ENCODE data around the gene TMSB10.
A peak's percentile ranks its signal among the peaks of the same experiment; 100 is the strongest.

TMSB10 gene

DNA sequence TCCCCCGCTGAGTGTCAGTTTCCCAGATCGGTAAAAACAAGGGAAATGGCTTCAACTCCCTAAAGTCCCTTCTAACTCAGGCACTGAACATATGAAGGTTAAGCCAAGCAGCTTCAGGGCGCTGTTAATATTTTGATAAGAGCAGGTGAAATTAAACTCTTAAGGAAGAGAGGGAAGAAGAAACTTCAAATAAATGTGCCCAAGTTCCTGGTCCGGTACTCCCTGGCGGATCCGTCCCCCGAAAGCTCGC lies 25.1 kb upstream of the TMSB10 start:
- DNase-seq (ENCODE audit: low read depth, low spot score): no peak

DNA sequence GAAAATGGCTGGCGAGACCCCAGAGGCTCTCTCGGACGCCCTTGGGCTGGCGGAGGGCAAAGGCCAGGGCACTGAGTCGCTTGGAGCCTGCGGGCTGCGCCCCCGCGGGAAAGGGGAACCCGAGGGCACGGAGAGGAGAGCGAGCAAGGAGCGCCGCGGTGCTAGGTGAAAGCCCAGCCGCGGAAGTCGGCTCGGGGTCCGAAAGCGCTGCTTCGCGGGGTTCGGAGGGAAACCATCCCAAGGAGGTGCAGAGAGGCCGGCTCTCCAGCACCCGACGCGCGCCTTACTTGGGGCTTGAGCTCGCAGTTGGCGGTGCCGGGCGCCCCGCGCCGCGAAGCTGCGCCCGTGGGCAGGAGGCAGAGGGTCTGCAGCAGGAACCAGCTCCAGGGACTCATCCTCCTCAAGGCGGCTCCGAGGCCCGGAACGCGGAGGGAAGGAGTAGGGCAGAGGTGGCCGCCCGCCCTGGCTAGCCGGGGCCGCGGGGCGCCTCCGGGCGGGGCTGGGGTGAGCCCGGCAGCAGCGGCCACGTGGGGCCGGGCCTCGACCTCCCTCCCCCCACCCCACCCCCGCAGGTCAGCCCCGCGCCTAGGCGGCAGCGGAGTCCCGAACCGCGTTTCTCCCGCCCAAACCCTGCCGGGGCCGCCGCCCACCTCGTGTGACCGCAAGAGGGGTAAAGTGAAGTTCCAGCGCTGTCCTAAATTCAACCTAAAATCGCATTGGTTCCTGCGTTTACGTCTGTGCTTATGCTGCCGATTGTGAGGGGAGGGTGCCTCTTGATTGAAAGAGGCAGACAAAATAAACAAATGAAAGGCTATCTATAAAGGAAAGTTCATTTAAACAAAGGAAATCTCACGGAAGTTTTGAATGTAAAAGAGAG lies 24.6 kb upstream of the TMSB10 start, which contains the start of gene TRABD2A:
Gene TRABD2A, minus strand, starts transcription at position 440 of the 877 bp plus-strand sequence. Its CDS starts 45 bp downstream, at position 395.
- peak; percentile 39 for DNase-seq (ENCODE audit: low read depth, low spot score)

DNA sequence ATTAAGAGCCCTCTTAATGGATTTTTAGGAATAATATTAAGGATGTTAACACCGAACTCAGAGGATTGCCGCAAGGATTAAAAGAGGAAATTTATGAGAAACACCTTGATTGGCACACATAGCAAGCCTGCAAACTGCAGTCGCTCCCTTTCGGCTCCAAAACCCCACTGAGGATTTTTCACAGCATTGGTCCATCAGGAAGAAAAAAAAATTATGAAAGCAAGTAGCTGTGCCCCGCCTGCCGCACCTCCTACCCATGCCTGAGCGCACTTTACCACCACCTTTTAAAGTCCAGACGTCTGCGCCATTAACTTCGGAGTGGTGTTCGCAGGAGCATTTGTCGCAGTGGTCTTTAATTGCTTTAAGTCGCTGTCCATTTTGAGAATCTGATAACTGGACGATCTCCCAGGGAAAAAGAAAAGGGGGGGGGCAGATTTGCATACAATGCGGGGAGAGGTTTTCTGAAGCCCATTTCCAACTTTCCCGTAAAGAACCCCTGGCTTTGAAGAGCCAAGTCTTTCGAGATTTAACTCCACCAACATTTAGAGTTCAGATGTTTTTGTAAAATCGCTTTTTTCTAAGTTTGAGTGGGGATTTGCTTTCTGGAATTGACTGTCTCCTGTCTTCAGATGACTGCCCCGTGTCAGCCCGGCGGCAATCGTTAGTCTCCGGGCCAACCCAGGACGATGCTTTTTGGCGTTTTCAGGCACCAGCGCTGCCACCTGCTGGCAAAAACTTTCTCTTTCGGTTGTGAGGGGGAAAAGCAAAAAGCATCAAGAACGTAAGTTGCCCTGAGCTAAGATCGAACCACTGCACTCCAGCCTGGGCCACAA lies 23.7 kb upstream of the TMSB10 start:
- DNase-seq (ENCODE audit: low read depth, low spot score): peak; percentile 91

DNA sequence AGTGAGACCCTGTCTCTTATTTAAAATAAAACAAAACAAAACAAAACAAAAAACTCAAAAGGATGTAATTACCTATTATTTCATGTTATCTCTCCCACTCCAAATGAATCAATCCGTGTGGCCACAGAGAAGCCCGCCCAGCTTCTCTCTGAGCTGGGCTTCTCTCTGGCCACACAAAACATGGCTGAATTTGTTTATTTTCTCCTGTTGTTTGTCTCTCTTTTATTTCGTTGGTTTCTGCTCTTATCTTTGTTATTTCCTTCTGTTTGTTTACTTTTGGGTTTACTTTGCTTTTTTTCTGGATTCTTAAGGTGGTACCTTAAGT lies 23.1 kb upstream of the TMSB10 start:
- DNase-seq (ENCODE audit: low read depth, low spot score): no peak

DNA sequence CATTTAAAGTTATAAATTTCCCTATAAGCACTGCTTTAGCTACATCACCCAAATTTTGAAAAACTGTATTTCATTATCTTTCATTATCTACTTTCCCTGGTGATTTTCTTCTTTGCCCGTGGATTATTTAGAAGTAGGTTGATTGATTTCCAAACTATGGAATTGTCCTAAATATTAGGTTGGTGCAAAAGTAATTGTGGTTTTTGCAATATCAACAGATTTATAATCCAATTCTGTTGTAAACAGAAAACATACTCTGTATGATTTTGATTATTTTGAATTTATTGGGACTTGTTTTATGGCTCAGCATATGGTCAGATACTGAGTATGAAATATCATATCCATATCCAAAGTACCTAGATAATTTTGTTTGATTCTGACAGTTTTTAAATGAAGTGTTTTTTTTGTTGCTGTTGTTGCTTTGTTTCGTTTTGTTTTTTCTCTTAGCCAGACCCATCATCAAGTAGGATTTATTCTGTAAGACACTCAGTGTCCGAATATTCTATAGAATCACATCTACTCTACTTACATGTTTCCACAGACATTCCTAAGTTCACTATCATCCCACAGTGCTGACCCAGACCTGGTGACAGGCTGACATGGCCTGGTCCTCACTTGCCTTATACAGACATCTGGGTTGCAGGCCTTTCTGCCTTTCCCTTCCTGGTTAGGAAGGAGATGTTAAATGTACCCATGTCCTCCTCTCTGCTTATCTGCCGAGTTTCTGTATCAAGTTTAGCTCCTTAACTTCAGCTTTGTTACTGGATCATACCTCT lies 22.5 kb upstream of the TMSB10 start:
- no peak for DNase-seq (ENCODE audit: low read depth, low spot score)

DNA sequence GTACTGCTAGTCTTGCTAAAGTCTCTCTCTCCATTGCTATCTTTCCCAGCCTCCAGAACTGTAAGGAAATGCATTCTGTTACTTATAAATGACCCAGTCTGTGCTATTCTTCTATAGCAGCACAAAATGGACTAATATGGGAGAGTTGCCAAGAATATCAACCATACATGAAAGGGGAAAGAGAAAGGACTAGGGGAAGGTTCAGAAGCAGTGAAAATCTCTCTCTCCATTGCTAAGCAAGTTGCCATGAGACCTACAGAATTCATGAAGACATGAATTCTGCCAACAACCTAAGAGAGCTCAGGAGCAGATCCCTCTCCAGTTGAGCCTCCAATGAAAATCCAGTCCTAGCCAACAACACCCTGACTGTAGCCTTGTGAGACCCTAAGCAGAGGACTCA lies 21.0 kb upstream of the TMSB10 start:
- no peak for DNase-seq (ENCODE audit: low read depth, low spot score)

DNA sequence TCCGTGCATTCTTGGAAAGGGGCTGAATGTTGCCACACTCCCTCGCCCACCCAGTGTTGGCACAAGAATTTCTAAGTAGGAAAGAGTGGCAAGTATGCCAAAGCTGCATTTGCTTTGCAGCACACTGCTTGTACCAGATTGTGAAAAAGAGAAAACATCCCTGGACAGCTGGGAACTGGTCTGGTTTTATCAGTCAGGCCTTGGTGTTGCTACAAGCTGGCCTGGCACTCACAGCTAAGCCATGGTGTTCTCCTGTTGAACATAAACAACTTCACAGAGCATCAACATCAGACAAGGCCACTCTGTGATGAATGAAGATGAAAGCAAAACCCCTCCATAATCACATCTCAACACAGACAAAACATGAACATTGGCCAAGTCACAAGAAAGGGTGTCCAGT lies 20.3 kb upstream of the TMSB10 start:
- no peak for DNase-seq (ENCODE audit: low read depth, low spot score)

DNA sequence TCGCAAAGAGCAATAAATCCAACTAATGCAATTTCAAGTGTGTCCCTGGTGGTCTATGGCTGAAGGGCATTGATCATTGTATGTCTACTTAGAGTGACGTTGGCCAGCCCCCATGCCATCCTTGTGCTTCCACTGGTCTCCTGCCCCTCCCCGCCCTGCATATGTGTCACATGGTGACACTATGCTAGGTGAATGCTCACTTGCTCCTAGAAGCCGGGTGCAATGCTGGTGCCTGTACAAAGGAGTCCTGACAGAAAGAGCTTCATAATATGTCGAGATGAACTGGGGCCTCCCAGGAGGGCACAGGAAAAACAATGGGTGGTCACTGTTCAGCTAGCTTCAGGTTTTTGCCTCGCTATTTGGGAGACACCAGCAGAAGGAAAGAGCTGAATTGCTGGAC lies 18.7 kb upstream of the TMSB10 start:
- DNase-seq (ENCODE audit: low read depth, low spot score): no peak

DNA sequence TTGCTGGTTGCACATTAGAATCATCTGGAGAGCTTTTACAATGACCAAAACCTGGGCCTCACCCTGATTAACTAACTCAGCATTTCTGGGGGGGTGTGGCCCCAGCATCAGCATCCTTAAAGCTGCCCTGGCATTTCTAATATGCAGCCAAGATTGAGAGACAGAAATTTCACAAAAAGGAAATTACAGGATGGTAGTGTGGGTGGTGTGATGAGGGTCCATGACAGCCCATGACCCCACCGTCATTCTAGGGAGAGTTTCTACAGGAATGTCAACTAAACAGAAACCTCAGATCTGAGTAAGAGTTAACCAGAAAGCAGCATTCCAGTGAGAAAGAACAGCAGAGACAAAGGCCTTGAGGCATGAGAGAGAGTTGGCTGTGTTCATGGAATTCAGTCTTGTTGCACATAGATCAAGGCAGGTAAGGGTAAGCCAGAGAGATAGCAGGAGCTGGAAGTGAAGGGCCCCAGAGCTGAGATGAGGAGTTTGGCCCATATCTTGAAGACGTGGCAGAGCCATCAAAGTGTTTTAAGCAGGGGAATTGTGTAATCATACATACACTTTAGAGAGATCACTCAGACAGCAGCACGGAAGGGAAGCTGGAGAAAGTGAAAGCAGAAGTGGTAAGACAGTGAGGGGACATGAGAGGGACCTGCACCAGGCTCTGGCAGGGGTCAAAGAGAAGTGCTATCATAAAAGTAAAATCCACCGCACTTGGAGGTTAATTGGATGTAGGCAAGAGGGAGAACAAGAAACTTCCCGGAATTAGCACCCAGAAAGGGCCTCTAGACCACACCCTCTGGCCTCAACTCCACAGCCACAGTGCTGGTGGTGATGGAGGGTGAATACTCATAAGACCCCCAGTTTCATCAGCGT lies 16.8 kb upstream of the TMSB10 start:
- peak; percentile 77 for DNase-seq (ENCODE audit: low read depth, low spot score)

DNA sequence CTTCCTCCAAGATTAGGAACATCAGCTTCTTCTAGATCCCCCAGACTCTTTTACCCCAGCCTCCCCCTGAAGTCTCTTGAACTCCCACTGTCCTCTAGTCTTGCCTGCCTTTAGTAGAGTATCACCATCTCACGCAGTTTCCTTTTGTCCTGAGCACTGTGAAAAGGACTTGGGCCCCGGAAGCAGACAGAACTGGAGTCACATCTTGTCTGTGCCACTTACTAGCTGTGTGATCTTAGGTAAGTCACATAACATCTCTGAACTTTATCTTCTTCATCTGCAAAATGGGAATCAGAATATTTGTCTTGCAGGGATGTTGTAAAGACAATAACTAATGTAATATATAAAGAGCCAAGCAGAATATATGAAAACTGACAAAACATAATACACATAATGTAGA lies 16.1 kb upstream of the TMSB10 start:
- no peak for DNase-seq (ENCODE audit: low read depth, low spot score)

DNA sequence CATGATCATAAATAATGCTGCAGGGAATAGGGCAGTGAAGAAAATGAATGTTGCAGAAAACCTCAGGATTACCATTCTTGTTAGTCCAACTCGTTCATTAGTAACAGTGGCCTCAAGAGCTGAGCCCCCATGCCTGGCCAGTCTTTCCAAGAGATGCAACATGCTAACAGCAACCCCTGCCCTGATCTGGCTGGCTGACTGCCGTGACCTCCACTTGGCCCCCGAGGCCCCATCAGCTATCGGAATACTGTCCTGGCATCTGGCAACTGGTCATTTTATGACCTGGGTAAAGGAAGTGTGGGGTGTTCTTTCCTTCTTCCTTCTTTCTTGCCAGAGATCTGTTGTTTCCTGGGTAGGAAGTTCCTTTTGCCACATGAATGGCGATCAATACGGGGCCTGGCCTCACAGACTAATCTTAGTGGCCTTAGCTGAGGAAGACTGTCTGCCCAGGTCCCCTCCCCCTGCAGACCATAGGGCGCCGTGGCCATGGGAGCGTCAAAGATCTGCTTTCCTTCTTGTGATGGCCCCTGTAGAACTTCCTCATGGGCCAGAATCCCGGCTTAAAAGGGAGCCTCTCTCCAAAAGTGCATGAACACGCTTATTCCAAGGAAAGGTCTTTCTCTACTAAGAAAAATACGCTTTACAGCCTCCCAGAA lies 14.0 kb upstream of the TMSB10 start:
- DNase-seq (ENCODE audit: low read depth, low spot score): no peak

DNA sequence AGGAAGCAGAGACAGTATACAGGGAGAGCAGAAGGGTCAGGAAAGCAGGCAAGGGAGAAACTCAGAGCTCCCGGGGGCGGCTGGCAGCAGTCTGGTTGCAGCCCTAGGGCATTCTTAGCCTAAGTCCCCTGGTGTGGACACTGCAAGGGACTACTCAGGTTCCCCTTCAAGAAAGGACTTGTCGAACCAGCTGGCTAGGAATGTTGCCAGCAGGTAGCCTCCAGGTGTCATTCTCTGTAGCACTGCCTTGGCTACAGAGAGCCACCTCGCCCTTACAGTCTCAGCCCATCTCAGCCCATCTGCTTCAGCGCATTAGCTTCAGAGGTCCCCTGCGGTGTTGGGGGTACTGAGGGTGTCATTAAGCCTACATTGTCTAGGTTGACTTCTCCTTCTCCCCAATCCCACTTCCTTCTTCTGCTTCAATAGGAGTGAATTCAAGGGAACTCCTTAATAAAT lies 11.3 kb upstream of the TMSB10 start:
- no peak for DNase-seq (ENCODE audit: low read depth, low spot score)

DNA sequence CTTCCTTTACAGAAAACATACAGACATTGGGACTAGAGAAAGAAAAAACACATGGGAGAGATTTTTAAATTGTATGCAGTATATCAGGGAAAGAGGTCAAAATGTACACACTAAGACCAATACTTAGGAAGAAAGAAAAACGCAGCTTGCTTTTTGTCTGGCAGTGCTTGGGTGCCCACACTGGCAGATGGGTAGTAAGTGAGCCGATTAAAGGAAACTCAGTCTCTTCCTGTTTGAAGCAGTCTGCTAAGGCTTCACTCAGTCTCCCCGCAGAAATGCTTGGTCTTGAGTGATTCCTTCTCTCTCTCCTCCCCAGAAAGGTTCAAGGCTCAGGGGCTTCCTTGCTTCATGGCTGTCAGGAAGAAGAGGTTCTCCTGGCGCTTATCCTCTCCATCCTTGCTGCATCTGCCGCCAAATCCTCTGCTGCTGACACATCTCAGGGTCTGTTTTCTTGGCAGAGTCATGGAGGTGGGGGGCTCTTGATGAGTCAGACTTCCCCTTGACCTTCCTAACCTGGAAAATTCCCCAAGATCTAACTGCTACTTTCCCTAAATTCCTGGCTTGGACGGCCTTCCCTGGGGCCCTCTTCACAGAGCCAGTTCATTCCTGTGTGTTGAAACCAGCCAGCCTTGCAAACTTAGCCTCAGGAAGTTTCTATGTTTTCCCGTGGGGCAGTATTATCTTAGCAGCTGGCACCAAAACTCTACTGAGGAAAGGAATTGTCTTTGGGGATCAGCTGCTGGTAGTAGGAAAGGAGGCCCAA lies 10.5 kb upstream of the TMSB10 start:
- peak; percentile 31 for DNase-seq (ENCODE audit: low read depth, low spot score)

DNA sequence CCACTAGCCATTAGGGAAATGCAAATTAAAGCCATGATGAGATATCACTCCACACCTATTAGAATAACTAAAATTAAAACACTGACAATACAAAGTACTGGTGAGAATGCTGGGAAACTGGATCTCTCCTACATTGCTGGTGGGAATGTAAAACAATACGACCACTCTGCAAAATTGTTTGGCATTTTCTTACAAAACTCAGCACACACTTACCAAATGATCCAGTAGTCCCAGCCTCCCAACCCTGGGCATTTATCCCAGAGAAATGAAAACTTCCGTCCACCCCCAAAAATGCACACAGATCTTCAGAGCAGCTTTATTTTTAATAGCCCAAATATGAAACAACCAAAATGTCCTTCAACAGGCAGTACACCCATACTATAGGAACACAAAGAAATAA lies 8.9 kb upstream of the TMSB10 start:
- no peak for DNase-seq (ENCODE audit: low read depth, low spot score)

DNA sequence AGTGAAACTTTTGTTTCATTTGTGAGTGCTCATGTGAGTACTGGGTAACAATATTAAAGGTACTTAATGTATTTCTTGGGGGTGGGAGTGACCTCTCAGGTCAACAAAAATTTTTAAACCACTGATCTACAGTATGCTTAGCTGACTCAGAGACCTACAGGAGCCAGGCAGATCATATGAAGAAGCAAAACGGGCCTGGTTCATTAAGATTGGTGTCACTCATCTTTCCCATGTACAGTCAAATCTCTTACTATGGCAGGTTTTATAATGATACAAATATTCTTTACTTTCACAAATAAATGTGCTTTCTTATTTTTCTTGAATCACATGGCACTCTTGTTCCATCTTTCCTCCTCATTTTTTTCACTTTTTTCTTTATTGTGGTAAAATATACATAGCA lies 7.7 kb upstream of the TMSB10 start:
- no peak for DNase-seq (ENCODE audit: low read depth, low spot score)

DNA sequence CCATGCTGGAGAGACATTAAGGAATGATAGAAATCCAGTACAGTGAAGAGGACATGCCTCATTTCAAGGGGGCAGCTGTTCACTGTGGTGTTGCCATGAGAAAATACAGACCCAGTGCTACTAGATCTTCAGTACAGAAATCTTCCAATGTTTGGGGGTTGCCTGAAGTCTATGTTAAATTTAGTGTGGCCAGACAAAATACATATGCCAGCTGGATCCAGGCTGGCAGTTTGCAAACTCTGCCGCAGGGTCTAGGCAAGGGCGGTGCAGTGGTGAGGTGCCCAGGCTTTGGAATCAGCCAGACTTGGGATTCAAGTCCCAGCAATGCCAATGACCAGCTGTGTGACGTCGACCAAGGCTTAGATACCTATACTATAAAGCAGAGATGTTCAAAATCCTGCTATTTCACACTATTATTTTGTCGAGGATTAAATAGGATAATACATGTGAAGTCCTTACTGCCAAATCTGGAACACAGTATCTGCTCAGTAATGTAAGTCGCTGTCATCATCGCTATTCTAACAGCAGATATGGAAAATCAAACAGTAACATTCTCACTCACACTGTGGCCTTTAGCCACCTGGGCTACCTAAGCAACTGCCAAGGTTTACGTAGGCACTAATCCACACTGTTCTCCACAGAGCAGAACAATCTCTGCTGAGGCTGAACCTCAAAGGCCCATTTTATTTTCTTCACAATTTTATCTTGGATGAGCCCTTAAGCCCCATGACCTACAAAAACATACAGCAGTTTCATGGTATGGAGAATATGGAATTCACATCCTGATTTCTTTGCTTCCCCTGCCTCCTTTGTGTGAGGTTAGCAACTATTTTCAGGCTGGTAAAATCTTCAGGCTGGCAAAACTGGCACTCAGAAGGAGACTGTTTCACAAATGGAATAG lies 5.9 kb upstream of the TMSB10 start:
- no peak for DNase-seq (ENCODE audit: low read depth, low spot score)

DNA sequence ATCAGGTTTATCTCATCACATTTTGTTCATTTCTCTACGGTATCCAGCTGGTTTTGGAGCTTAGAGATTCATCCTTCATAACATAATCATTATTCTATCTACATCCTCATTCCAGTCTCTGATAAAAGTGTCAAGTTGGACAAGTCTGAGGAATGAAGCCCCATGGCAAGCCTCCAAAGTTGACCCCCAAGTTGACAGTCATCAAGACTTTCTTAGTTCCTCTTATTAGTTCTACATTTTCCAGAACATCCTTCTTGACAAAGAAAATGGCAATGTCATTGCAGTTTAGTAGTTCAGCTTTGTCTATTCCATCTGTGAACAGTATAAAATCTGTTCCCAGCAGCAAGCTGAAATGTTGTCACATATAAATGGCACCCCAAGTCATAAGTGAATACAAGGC lies 4.5 kb upstream of the TMSB10 start:
- no peak for DNase-seq (ENCODE audit: low read depth, low spot score)

DNA sequence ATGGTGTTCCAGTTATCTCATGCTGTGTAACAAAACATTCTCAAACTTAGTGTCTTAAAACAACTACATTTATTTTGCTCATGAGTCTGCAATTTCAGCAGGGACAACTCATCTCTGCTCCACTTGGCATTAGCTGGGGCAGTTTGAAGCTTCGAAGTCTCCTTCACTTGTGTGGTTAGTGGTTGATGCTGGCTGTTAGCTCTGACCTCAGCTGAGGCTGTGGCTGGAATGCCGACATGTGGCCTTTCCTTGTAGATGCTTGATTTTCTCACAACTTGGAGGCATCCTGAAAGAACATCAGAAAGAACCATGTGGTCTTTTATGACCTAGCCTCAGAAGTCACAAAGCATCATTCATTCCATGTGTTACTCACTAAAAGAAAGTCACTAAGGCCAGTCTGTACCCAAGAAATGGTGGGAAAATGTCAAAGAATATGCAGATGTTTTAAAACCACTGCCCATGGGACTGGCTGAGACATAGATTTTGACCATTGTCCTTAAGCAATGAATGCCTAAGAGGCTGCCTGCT lies 3.8 kb upstream of the TMSB10 start:
- peak; percentile 85 for DNase-seq (ENCODE audit: low read depth, low spot score)

DNA sequence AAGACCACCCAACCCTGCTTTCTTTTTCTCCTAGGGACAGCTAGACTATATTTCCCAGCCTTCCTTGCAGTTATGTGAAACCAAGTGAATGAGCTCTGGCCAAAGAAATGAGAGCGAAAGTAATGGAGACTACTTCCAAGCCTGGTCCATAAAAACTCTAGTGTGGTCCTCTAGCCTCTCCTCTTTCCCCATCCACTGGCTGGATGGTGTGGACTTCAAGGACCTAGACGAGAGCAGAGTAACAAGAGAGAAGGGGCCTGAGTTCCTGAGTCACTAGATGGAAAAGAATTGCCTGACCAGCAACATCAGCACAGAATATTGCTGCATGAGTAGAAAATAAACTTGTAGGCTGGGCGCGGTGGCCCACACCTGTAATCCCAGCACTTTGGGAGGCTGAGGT lies 2.9 kb upstream of the TMSB10 start:
- no peak for DNase-seq (ENCODE audit: low read depth, low spot score)

Data from astrocyte of the hippocampus (primary cell).